ENCODE measurements around the gene F7.

The F7 gene

GRCh38 chr13:113113846-113114271 lies 8.3 kb downstream of the F7 start:
- Histone ChIP-seq H3K36me3 (ENCODE audit: control insufficient read depth, insufficient read depth, low read length) (no peaks in the 10 kb centered on the region), H3K27ac (ENCODE audit: low read depth, low read length, severe bottlenecking) (no peak overlapping the region), H3K4me3 (ENCODE audit: extremely low read depth, insufficient read depth, low read length, poor library complexity, severe bottlenecking) (no peak overlapping the region), H3K9me3 (ENCODE audit: control insufficient read depth, low read length) (no peaks in the 10 kb centered on the region), H3K4me1 (ENCODE audit: control insufficient read depth, insufficient read depth, low read length, poor library complexity, severe bottlenecking) (peaks cover 12% of the 10 kb centered on the region)
- 94 to 100% methylated on average over 3 to 7 of the region's 8 CpGs for WGBS, 2 experiments (ENCODE audit: insufficient coverage in 2 of 2)

GRCh38 chr13:113114511-113115362 lies 9.1 kb downstream of the F7 start:
- Histone ChIP-seq H3K36me3 (ENCODE audit: control insufficient read depth, insufficient read depth, low read length) (no peaks in the 10 kb centered on the region), H3K9me3 (ENCODE audit: control insufficient read depth, low read length) (no peaks in the 10 kb centered on the region), H3K4me1 (ENCODE audit: control insufficient read depth, insufficient read depth, low read length, poor library complexity, severe bottlenecking) (peaks cover 12% of the 10 kb centered on the region), H3K4me3 (ENCODE audit: extremely low read depth, insufficient read depth, low read length, poor library complexity, severe bottlenecking) (no peak overlapping the region), H3K27ac (ENCODE audit: low read depth, low read length, severe bottlenecking) (no peak overlapping the region)
- 90 to 92% methylated on average over 13 to 14 of the region's 17 CpGs for WGBS, 2 experiments (ENCODE audit: insufficient coverage in 2 of 2)

GRCh38 chr13:113115363-113116205 lies 10.0 kb downstream of the F7 start:
- peaks cover 12% of the 10 kb centered on the region for H3K4me1 ChIP-seq (ENCODE audit: control insufficient read depth, insufficient read depth, low read length, poor library complexity, severe bottlenecking)
- no peaks in the 10 kb centered on the region for H3K36me3 ChIP-seq (ENCODE audit: control insufficient read depth, insufficient read depth, low read length)
- H3K27ac ChIP-seq (ENCODE audit: low read depth, low read length, severe bottlenecking) = no peak overlapping the region
- H3K9me3 ChIP-seq (ENCODE audit: control insufficient read depth, low read length) = no peaks in the 10 kb centered on the region
- H3K4me3 ChIP-seq (ENCODE audit: extremely low read depth, insufficient read depth, low read length, poor library complexity, severe bottlenecking) = no peak overlapping the region
- whole genome bisulfite sequencing, 2 experiments (ENCODE audit: insufficient coverage in 2 of 2) = 89 to 93% methylated on average over 17 to 21 of the region's 21 CpGs

- WGBS, 2 experiments (ENCODE audit: insufficient coverage in 2 of 2) = 90 to 95% methylated on average over 9 of the region's 10 CpGs
- peaks cover 12% of the 10 kb centered on the region for H3K4me1 ChIP-seq (ENCODE audit: control insufficient read depth, insufficient read depth, low read length, poor library complexity, severe bottlenecking)
- no peaks in the 10 kb centered on the region for H3K9me3 ChIP-seq (ENCODE audit: control insufficient read depth, low read length)
- H3K36me3 ChIP-seq (ENCODE audit: control insufficient read depth, insufficient read depth, low read length) = no peaks in the 10 kb centered on the region
- H3K4me3 ChIP-seq (ENCODE audit: extremely low read depth, insufficient read depth, low read length, poor library complexity, severe bottlenecking) = no peak overlapping the region
- H3K27ac ChIP-seq (ENCODE audit: low read depth, low read length, severe bottlenecking) = no peak overlapping the region
Observed at GRCh38 chr13:113116206-113116800, 10.7 kb downstream of the F7 start.

- H3K27ac ChIP-seq (ENCODE audit: low read depth, low read length, severe bottlenecking) = no peak overlapping the region
- H3K9me3 ChIP-seq (ENCODE audit: control insufficient read depth, low read length) = no peaks in the 10 kb centered on the region
- H3K36me3 ChIP-seq (ENCODE audit: control insufficient read depth, insufficient read depth, low read length) = no peaks in the 10 kb centered on the region
- WGBS, 2 experiments (ENCODE audit: insufficient coverage in 2 of 2) = 89 to 92% methylated on average over 8 of the region's 10 CpGs
- H3K4me3 ChIP-seq (ENCODE audit: extremely low read depth, insufficient read depth, low read length, poor library complexity, severe bottlenecking) = no peak overlapping the region
- H3K4me1 ChIP-seq (ENCODE audit: control insufficient read depth, insufficient read depth, low read length, poor library complexity, severe bottlenecking) = peaks cover 12% of the 10 kb centered on the region
Observed at GRCh38 chr13:113116871-113117271, 11.3 kb downstream of the F7 start.

GRCh38 chr13:113117335-113117872 lies 11.8 kb downstream of the F7 start:
- H3K4me3 ChIP-seq (ENCODE audit: extremely low read depth, insufficient read depth, low read length, poor library complexity, severe bottlenecking) = no peak overlapping the region
- H3K27ac ChIP-seq (ENCODE audit: low read depth, low read length, severe bottlenecking) = no peak overlapping the region
- 95% methylated on average over 10 to 19 of the region's 26 CpGs for WGBS, 2 experiments (ENCODE audit: insufficient coverage in 2 of 2)
- peaks cover 12% of the 10 kb centered on the region for H3K4me1 ChIP-seq (ENCODE audit: control insufficient read depth, insufficient read depth, low read length, poor library complexity, severe bottlenecking)
- H3K9me3 ChIP-seq (ENCODE audit: control insufficient read depth, low read length) = no peaks in the 10 kb centered on the region
- no peaks in the 10 kb centered on the region for H3K36me3 ChIP-seq (ENCODE audit: control insufficient read depth, insufficient read depth, low read length)

GRCh38 chr13:113117911-113118260 lies 12.3 kb downstream of the F7 start:
- WGBS, 2 experiments (ENCODE audit: insufficient coverage in 2 of 2) = 89 to 93% methylated on average over 6 to 8 of the region's 9 CpGs
- H3K36me3 ChIP-seq (ENCODE audit: control insufficient read depth, insufficient read depth, low read length) = no peaks in the 10 kb centered on the region
- no peak overlapping the region for H3K27ac ChIP-seq (ENCODE audit: low read depth, low read length, severe bottlenecking)
- no peak overlapping the region for H3K4me3 ChIP-seq (ENCODE audit: extremely low read depth, insufficient read depth, low read length, poor library complexity, severe bottlenecking)
- H3K9me3 ChIP-seq (ENCODE audit: control insufficient read depth, low read length) = no peaks in the 10 kb centered on the region
- H3K4me1 ChIP-seq (ENCODE audit: control insufficient read depth, insufficient read depth, low read length, poor library complexity, severe bottlenecking) = peaks cover 12% of the 10 kb centered on the region

GRCh38 chr13:113118261-113119021 lies 12.8 kb downstream of the F7 start:
- H3K36me3 ChIP-seq (ENCODE audit: control insufficient read depth, insufficient read depth, low read length) = no peaks in the 10 kb centered on the region
- H3K9me3 ChIP-seq (ENCODE audit: control insufficient read depth, low read length) = no peaks in the 10 kb centered on the region
- WGBS, 2 experiments (ENCODE audit: insufficient coverage in 2 of 2) = 92 to 95% methylated on average over 38 to 39 of the region's 42 CpGs
- peaks cover 15% of the 10 kb centered on the region for H3K4me1 ChIP-seq (ENCODE audit: control insufficient read depth, insufficient read depth, low read length, poor library complexity, severe bottlenecking)
- H3K27ac ChIP-seq (ENCODE audit: low read depth, low read length, severe bottlenecking) = no peak overlapping the region
- H3K4me3 ChIP-seq (ENCODE audit: extremely low read depth, insufficient read depth, low read length, poor library complexity, severe bottlenecking) = no peak overlapping the region

- no peak overlapping the region for H3K4me3 ChIP-seq (ENCODE audit: extremely low read depth, insufficient read depth, low read length, poor library complexity, severe bottlenecking)
- no peak overlapping the region for H3K27ac ChIP-seq (ENCODE audit: low read depth, low read length, severe bottlenecking)
- H3K36me3 ChIP-seq (ENCODE audit: control insufficient read depth, insufficient read depth, low read length) = no peaks in the 10 kb centered on the region
- no peaks in the 10 kb centered on the region for H3K9me3 ChIP-seq (ENCODE audit: control insufficient read depth, low read length)
- 92 to 93% methylated on average over 12 to 15 of the region's 16 CpGs for WGBS, 2 experiments (ENCODE audit: insufficient coverage in 2 of 2)
- H3K4me1 ChIP-seq (ENCODE audit: control insufficient read depth, insufficient read depth, low read length, poor library complexity, severe bottlenecking) = peaks cover 15% of the 10 kb centered on the region
Observed at GRCh38 chr13:113119166-113119821, 13.7 kb downstream of the F7 start.
